Stimulated activated CD4-positive, alpha-beta T cell treated with anti-CD3 and anti-CD28 coated beads, Interleukin-15, amount 100 ng/mL, for 24 hours (primary cell): ENCODE measurements around the gene E4F1.
"Not testable (repeated sequence)": the region's sequence is repeated elsewhere in the genome, so short reads cannot be mapped to it uniquely, and the experiment has no call there.

Experiments used
- DNase-seq: peaks from one replicate; pipeline ENCODE4 v3.0.0-alpha.2; 2020

E4F1 gene

GRCh38 chr16:2190002-2190658 lies 33.3 kb upstream of the E4F1 start:
- no peak for DNase-seq

DNA sequence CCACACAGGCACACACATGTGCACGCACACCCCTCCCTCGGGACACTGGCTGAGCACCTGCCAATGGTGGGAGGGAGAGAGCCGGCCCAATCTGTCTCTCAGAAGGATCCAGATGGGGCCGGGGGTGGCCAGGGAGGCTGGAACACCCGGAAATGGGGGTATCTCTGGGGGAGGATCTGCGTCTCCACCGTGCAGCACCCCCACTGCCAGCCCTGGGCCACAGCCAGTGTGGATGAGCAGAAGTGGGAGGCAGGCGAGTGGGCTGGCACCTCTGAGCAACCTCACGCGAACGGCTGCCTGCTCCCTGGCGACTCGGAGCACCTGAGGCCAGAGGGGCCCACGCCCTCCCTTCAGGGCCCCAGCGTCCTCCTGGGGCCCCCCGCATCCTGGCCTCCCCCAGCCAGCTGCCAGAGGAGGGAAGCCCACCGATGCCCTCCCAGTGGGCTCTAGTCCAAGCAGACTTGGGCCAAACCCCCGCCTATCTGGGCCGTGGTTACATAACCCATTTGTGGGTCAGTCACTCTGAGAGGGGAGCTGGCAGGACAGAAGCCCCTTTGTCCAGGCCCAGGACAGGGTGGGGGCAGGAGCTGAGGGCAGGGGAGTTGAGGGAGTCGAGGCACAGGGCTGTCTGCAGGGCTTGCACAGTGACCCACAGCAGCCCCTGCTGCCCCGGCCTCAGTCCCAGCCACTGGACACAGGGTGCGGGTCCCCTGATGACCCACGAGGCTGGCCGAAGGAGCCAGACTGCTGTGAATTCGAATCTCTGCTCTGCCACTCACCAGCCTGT lies 32.5 kb upstream of the E4F1 start:
- DNase-seq = no peak

DNA sequence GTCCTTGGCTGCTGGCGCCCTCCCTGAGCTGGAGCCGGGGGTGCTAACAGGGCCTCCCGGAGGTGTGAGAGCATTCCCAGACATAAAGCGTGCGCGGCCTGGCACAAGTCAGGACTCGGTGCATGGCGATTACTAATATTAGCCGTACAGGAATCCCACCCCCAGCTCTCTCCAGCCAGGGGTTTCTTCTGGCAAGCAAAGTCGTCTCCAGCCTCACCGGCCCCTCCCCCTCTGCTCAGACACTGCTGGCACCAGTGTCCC lies 32.0 kb upstream of the E4F1 start:
- DNase-seq = no peak

GRCh38 chr16:2194166-2194834 lies 29.1 kb upstream of the E4F1 start:
- peak; percentile 44 for DNase-seq

GRCh38 chr16:2194852-2195321 lies 28.5 kb upstream of the E4F1 start:
- peak; percentile 63 for DNase-seq

GRCh38 chr16:2195322-2196161 lies 27.8 kb upstream of the E4F1 start:
- no peak for DNase-seq

- no peak for DNase-seq
These were observed 27.0 kb upstream of the E4F1 start, which contains the start of gene CASKIN1 for GRCh38 chr16:2196162-2196980. CASKIN1 (minus strand) TSS chr16:2196605; CDS start chr16:2196432, 173 bp downstream.

GRCh38 chr16:2196981-2197511 lies 26.3 kb upstream of the E4F1 start:
- DNase-seq = no peak

DNA sequence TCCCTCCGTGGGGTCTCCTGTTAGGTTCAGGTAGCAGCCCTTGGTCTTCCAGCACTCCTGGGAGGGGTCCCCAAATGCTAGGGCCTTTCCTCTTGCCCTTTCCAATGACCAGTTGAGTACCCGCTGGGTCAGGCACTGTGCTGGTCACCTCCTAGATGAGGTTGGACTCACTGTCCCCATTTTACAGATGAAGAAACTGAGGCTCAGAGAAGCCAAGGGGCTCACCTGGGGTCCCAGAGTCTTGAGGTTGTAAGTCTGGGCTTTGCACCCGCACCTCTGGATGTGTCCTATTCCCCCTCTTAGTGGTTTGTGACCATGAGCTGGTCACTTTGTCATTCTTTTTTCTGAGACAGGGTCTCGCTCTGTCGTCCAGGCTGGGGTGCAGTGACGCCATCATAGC lies 25.6 kb upstream of the E4F1 start:
- DNase-seq = no peak

GRCh38 chr16:2198283-2198682 lies 25.1 kb upstream of the E4F1 start:
- DNase-seq = no peak

DNA sequence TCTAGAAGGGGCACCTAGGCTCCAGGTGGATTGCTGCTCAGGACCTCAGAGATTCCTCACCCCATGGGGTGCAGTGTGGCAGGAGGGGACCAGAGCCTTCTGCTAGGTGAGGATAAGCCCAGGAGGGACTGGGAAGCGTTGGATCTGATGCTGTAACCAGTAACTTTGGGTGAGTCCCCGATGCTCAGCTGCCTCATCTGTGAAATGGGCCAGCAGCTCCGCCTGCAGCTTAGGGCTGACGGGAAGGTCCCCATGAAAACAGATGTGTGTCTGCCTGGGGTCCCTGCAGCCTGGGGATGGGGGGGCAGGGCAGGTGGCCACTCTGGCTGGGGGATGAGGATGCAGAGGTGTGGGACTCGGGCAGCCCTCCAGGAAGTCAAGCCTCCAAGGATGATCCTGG lies 24.3 kb upstream of the E4F1 start:
- DNase-seq = no peak

DNA sequence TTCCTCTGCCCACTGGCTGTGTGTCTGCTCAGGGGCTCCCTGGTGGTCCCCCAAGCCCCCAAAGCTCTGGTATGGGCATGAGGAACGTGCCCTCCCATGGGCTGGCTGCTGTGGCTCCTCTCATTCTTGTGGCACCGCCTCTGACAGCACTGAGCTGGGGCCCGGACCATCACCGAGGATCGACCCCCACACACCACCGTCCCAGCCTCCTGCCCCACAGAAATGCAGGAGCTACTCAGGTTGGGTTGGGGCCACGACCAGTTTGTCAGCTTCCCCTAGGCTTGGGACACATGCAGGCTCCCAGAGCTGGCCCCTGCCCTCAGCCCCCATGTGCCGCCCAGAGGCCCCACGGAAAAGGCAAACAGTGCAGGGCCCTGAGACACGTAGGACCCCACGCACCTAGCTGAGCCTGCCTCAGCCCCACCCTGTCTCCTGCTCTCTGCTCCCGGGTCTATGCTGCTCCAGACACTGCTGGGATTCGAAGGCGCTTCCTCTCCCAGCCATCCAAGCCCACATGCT lies 23.7 kb upstream of the E4F1 start:
- DNase-seq = no peak

GRCh38 chr16:2200313-2200712 lies 23.1 kb upstream of the E4F1 start:
- no peak for DNase-seq

DNA sequence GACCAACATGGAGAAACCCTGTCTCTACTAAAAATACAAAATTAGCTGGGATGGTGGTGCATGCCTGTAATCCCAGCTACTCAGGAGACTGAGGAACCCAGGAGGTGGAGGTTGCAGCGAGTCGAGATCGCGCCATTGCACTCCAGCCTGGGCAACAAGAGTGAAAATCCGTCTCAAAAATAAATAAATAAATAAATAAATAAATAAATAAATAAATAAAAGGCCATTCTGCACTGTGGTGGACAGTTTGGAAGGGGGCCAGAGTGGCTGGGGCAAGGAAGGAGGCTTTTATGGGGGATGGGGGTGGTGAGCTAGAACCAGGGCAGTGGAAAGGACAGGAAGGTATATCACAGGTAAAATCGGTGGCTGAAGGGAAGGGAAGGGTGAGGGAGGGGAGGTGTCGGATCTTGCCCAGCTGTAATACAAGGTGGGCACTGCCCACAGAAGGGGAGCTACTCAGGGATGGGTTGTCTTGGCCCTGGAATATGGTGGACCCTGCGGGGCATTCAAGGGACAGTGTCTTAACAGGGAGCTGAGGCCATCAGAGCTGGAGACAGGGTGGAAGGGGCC lies 20.2 kb upstream of the E4F1 start:
- DNase-seq = not testable (repeated sequence)

DNA sequence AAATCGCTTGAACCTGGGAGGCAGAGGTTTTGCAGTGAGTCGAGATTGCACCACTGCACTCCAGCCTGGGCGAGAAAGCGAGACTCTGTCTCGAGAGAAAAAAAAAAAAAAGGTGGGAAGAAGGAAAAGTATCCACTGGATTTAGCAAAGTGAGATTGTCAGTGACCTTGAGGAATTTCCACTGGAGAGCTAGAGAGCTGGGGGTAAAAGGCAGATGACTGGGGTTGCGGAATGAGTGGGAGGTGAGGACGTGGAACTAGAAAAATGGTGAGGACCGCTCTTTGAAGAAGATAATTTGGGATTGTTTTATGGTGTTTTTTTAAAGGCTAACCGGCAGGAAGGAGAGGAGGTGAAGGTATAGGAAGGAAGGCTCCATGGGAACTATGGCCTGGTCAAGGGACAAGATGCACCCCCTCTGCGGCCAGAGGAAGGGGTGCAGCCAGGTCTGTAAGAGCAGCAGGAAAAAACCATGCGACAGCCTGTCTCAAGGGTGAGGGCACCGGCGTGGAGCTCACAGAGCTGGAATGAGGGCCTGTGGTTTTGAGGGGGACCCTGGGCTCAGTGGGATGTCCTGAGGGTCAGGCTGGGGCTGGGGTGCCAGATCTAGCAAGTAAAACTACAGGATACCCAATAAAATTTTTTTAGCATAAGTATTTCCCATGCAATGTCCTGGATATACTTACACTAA lies 18.8 kb upstream of the E4F1 start:
- no peak for DNase-seq

GRCh38 chr16:2205104-2205966 lies 18.1 kb upstream of the E4F1 start, which contains the start of gene MLST8:
MLST8 (plus strand) TSS chr16:2205454; CDS start chr16:2206086, 632 bp downstream.
- peak; percentile 91 for DNase-seq

DNA sequence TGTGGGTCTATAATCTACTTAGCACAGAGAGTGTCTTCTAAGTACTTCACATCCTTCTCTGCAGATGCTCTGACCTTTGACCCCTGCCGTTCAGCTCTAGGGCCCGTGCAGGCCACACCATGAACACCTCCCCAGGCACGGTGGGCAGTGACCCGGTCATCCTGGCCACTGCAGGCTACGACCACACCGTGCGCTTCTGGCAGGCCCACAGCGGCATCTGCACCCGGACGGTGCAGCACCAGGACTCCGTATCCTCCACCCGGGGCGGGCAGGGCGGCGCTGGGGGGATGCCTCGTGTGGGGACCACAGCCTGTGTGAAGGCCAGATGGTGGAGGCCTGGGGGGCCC lies 17.5 kb upstream of the E4F1 start:
- no peak for DNase-seq

DNA sequence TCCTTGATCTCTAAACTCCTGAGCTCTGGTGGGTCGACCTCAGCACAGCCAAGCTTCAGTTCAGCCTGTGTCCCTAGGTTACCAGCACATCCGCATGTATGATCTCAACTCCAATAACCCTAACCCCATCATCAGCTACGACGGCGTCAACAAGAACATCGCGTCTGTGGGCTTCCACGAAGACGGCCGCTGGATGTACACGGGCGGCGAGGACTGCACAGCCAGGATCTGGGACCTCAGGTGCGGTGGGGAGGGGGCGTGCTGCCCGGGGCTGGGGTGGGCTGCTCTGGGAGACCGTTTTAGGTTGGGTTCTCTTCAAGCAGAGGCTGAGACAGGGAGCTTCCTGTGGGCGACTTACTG lies 17.0 kb upstream of the E4F1 start:
- no peak for DNase-seq

DNA sequence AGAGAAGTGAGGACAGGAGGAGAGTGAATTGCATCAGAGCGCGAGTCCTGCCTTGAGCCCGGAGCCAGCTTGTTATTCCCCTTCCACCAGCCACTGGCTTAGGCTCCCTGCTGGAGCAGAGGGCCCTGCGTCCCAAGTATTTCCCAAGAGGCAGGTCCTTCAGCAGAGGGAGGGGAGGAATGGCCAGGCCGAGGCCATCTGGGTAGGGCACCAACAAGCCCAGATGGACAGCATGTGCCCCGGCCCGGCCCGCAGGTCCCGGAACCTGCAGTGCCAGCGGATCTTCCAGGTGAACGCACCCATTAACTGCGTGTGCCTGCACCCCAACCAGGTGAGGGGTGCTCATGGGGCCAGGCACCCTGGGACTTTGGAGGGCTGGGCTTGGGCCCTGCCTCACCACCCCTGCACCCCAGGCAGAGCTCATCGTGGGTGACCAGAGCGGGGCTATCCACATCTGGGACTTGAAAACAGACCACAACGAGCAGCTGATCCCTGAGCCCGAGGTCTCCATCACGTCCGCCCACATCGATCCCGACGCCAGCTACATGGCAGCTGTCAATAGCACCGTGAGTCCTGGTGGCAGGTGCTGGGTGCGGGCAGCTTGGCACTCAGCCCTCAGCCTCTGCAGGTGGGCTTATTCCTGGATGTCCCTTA lies 16.5 kb upstream of the E4F1 start:
- DNase-seq = no peak
